Renal cortical epithelial cell (primary cell): Measurements from ENCODE around the gene BNC2. TPM values are rescaled to one million over a fixed set of nuclear protein-coding genes. Genes with fewer than 3 reads are reported as not detected.

Experiments
- DNase-seq: peaks from one replicate; pipeline ENCODE4 v3.0.0-alpha.2; 2011; ENCODE audit warnings: low read depth
- total RNA-seq: library from RNA; depleted of rRNA; stranded (reverse); fragments of >200 nt; gene quantifications from 2 replicates; pipeline ENCODE4 v1.2.3, GENCODE V29; 2014

The BNC2 gene
- total RNA-seq, 1 donor from 2014 or later = 22.4 TPM

GRCh38 chr9:16716601-16717000 is 153.9 kb downstream of the BNC2 start:
- DNase-seq = no peak

- DNase-seq = no peak
Observed at GRCh38 chr9:16715404-16715803, 155.1 kb downstream of the BNC2 start.

GRCh38 chr9:16712787-16713186 is 157.7 kb downstream of the BNC2 start:
- peak; percentile 53 for DNase-seq

- DNase-seq = no peak
Observed at GRCh38 chr9:16710888-16711287, 159.6 kb downstream of the BNC2 start.

GRCh38 chr9:16709924-16710323 is 160.5 kb downstream of the BNC2 start:
- no peak for DNase-seq

GRCh38 chr9:16708656-16709435 is 161.6 kb downstream of the BNC2 start:
- peak; percentile 73 for DNase-seq

GRCh38 chr9:16705111-16705604 is 165.3 kb downstream of the BNC2 start:
- DNase-seq = peak; percentile 99

GRCh38 chr9:16704116-16705110 is 166.1 kb downstream of the BNC2 start:
- DNase-seq = peak; percentile 47

- DNase-seq = no peak
Observed at GRCh38 chr9:16701347-16701746, 169.1 kb downstream of the BNC2 start.

GRCh38 chr9:16693616-16694015 is 176.9 kb downstream of the BNC2 start:
- DNase-seq = no peak

- no peak for DNase-seq
Observed at GRCh38 chr9:16690628-16691027, 179.8 kb downstream of the BNC2 start.

- no peak for DNase-seq
Observed at GRCh38 chr9:16690205-16690604, 180.3 kb downstream of the BNC2 start.

- peak; percentile 30 for DNase-seq
Observed at GRCh38 chr9:16689351-16689938, 181.0 kb downstream of the BNC2 start.

- no peak for DNase-seq
Observed at GRCh38 chr9:16688814-16689213, 181.7 kb downstream of the BNC2 start.

- no peak for DNase-seq
Observed at GRCh38 chr9:16687678-16688369, 182.6 kb downstream of the BNC2 start.

GRCh38 chr9:16683326-16683725 is 187.1 kb downstream of the BNC2 start:
- DNase-seq = no peak

- DNase-seq = no peak
Observed at GRCh38 chr9:16682273-16682672, 188.2 kb downstream of the BNC2 start.

GRCh38 chr9:16681652-16681987 is 188.8 kb downstream of the BNC2 start:
- peak; percentile 93 for DNase-seq

- DNase-seq = no peak
Observed at GRCh38 chr9:16680975-16681651, 189.4 kb downstream of the BNC2 start.

- DNase-seq = no peak
Observed at GRCh38 chr9:16680541-16680940, 189.9 kb downstream of the BNC2 start.

GRCh38 chr9:16679327-16679821 is 191.1 kb downstream of the BNC2 start:
- DNase-seq = peak; percentile 46
